K562 (cell line): ENCODE results near the gene HOXA4.

ENCODE experiments used
- EZH2 ChIP-seq: IDR thresholded peaks from 2 replicates; pipeline ENCODE4 v1.6.1; 2012; ENCODE audit warnings: low read depth, mild to moderate bottlenecking, inconsistent platforms, low read length, borderline replicate concordance
- POLR2A ChIP-seq: fragments of 450-650 bp; conservative IDR thresholded peaks from 2 replicates; pipeline ENCODE4 v1.6.1; 2016

DNA sequence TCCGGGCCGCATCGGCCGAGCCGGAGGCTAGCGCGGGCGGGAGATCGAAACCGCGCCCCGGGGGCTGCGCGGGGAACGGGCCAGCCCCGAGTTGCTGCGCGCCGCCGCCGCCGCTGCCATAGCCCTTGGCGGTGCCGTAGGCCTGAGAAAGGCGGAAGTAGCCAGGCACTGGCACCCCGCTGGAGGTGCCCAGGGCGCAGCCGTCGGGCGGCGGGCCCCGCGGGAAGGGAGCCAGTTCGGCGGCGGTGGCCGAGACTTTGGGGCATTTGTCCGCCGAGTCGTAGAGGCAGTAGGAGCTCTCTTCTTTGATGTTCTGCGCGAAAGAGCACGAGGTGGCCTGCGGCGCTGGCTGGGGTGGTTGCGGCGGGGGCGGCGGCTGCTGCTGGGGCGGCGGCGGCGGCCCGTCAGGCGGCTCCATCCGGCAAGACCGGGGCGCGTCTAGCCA lies 43.0 kb upstream of the HOXA4 start:
- TF ChIP-seq EZH2, result no peak
- no peak for TF ChIP-seq POLR2A
